ENCODE results near the gene BCAR1. TPM values are rescaled to one million over a fixed set of nuclear protein-coding genes. Genes with fewer than 3 reads are reported as not detected.

Gene BCAR1
- total and polyA plus RNA-seq, 2 of the 13 experiments (the other 11 are each of a cell fraction or from before 2014, with no cell fraction given), result 48.1 to 51.7 TPM

DNA sequence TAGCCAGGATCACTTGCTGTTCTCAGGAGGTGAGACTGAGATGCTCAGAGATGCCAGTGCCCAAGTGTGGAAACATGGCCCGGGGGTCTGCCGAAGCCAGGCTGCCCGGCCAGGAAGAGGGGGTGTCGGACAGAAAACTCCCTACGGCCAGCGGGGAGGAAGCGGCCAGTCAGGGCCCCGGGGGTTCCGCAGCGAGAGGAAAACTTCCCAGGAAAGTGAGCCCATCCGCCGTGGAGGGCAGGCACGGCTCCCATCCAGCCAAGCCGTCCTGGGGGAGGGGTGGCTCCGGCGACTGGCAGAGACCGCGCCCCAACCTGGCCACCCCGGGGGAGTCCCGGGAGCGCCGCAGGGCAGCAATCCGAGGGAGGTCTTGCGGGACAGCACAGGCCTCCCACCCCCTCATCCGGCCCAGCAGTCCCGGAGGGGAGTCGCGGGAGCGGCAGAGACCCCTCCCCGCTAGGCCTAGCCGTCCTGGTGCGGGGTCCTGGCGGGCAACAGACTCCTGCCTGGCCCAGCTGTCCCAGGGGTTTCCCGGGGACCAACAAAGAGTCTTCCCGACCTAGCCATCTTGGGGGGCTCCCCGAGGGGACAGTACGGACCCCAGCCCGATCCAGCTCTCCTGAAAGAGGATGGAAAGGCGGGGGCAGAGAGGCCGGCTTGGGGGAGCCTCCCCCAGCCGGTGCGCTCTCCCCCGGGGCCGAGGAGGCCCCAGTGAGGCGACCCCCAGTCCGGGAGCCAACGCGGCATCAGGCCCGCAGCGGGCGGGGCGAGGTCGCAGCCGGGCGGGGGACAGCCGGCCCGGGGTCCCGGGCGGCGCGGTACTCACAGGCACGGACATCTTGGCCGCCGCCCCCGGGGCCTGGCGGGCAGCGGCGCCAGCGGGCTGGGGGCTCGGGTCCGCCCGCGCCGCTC, 13.8 kb upstream of the BCAR1 start (continued):
- TF ChIP-seq, protein P1, sequence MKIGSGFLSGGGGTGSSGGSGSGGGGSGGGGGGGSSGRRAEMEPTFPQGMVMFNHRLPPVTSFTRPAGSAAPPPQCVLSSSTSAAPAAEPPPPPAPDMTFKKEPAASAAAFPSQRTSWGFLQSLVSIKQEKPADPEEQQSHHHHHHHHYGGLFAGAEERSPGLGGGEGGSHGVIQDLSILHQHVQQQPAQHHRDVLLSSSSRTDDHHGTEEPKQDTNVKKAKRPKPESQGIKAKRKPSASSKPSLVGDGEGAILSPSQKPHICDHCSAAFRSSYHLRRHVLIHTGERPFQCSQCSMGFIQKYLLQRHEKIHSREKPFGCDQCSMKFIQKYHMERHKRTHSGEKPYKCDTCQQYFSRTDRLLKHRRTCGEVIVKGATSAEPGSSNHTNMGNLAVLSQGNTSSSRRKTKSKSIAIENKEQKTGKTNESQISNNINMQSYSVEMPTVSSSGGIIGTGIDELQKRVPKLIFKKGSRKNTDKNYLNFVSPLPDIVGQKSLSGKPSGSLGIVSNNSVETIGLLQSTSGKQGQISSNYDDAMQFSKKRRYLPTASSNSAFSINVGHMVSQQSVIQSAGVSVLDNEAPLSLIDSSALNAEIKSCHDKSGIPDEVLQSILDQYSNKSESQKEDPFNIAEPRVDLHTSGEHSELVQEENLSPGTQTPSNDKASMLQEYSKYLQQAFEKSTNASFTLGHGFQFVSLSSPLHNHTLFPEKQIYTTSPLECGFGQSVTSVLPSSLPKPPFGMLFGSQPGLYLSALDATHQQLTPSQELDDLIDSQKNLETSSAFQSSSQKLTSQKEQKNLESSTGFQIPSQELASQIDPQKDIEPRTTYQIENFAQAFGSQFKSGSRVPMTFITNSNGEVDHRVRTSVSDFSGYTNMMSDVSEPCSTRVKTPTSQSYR (CRISPR knock-in tag; IDR thresholded peaks at IDR 0.05; ENCODE audit: borderline replicate concordance), result peak; percentile 70; the same call in 1 of the 2 replicates
- TF ChIP-seq ZNF75D (CRISPR knock-in tag; IDR thresholded peaks at IDR 0.05; ENCODE audit: borderline replicate concordance) (no peak), ZBTB40 (IDR thresholded peaks at IDR 0.05) (no peak), ZBTB40 (CRISPR knock-in tag; IDR thresholded peaks at IDR 0.05) (0 out of 2 replicates have a peak, but pooled peaks have one; percentile 7), RELA (CRISPR knock-in tag; IDR thresholded peaks at IDR 0.05) (0 out of 2 replicates have a peak, but pooled peaks have one; percentile 2), NONO (IDR thresholded peaks at IDR 0.05) (no peak), NONO (CRISPR knock-in tag; conservative IDR thresholded peaks at IDR 0.05) (0 out of 2 replicates have a peak, but pooled peaks have one; percentile 37), MEIS1 (CRISPR knock-in tag; IDR thresholded peaks at IDR 0.05; ENCODE audit: borderline replicate concordance) (peak; percentile 55), HNRNPLL (IDR thresholded peaks at IDR 0.05; ENCODE audit: low read depth, low read length, poor library complexity, severe bottlenecking) (peak; percentile 37), KDM5A (IDR thresholded peaks at IDR 0.05; ENCODE audit: borderline replicate concordance, low read length) (0 out of 2 replicates have a peak, but pooled peaks have one; percentile 41)
- TF ChIP-seq, protein P2, sequence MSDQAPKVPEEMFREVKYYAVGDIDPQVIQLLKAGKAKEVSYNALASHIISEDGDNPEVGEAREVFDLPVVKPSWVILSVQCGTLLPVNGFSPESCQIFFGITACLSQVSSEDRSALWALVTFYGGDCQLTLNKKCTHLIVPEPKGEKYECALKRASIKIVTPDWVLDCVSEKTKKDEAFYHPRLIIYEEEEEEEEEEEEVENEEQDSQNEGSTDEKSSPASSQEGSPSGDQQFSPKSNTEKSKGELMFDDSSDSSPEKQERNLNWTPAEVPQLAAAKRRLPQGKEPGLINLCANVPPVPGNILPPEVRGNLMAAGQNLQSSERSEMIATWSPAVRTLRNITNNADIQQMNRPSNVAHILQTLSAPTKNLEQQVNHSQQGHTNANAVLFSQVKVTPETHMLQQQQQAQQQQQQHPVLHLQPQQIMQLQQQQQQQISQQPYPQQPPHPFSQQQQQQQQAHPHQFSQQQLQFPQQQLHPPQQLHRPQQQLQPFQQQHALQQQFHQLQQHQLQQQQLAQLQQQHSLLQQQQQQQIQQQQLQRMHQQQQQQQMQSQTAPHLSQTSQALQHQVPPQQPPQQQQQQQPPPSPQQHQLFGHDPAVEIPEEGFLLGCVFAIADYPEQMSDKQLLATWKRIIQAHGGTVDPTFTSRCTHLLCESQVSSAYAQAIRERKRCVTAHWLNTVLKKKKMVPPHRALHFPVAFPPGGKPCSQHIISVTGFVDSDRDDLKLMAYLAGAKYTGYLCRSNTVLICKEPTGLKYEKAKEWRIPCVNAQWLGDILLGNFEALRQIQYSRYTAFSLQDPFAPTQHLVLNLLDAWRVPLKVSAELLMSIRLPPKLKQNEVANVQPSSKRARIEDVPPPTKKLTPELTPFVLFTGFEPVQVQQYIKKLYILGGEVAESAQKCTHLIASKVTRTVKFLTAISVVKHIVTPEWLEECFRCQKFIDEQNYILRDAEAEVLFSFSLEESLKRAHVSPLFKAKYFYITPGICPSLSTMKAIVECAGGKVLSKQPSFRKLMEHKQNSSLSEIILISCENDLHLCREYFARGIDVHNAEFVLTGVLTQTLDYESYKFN (CRISPR knock-in tag; conservative IDR thresholded peaks at IDR 0.05), result no peak

All from HepG2 (cell line).